T-helper 1 cell treated with Interleukin-12 subunit alpha and Interleukin-12 subunit beta and Interleukin-4 antibody, amounts not matched to agents 30 μg/mL and 1 μg/mL, for 36 hours (primary cell): ENCODE results near the gene TCF7L2.

Experiments
- H3K27ac Mint-ChIP-seq: one replicate; pipeline ENCODE4 v1.8.0; 2021; ENCODE audit warnings: mild to moderate bottlenecking, mixed read lengths
- H3K27me3 Mint-ChIP-seq: one replicate; pipeline ENCODE4 v1.8.0; 2021; ENCODE audit warnings: low read depth, mixed read lengths
- H3K36me3 Mint-ChIP-seq: one replicate; pipeline ENCODE4 v1.8.0; 2021; ENCODE audit warnings: low read depth, mixed read lengths
- H3K4me1 Mint-ChIP-seq: one replicate; pipeline ENCODE4 v1.8.0; 2021; ENCODE audit warnings: low read depth, mixed read lengths
- H3K4me3 Mint-ChIP-seq: one replicate; pipeline ENCODE4 v1.8.0; 2021; ENCODE audit warnings: mild to moderate bottlenecking, moderate library complexity, mixed read lengths
- H3K9me3 Mint-ChIP-seq: one replicate; pipeline ENCODE4 v1.8.0; 2021; ENCODE audit warnings: mixed read lengths

Gene TCF7L2

GRCh38 chr10:113128450-113129070 lies 178.5 kb downstream of the TCF7L2 start:
- Mint-ChIP-seq H3K4me1 (no peaks in the 10 kb centered on the region), H3K9me3 (no peaks in the 10 kb centered on the region), H3K36me3 (no peaks in the 10 kb centered on the region), H3K4me3 (no peak overlapping the region), H3K27me3 (peaks cover 54% of the 10 kb centered on the region), H3K27ac (no peak overlapping the region)

- no peaks in the 10 kb centered on the region for H3K4me1 Mint-ChIP-seq
- H3K36me3 Mint-ChIP-seq, result no peaks in the 10 kb centered on the region
- no peaks in the 10 kb centered on the region for H3K9me3 Mint-ChIP-seq
- H3K27ac Mint-ChIP-seq, result no peak overlapping the region
- no peak overlapping the region for H3K4me3 Mint-ChIP-seq
- peaks cover 50% of the 10 kb centered on the region for H3K27me3 Mint-ChIP-seq
These were observed 179.1 kb downstream of the TCF7L2 start for GRCh38 chr10:113129117-113129516.

GRCh38 chr10:113130014-113130641 lies 180.1 kb downstream of the TCF7L2 start:
- no peaks in the 10 kb centered on the region for H3K36me3 Mint-ChIP-seq
- H3K4me1 Mint-ChIP-seq, result no peaks in the 10 kb centered on the region
- no peak overlapping the region for H3K4me3 Mint-ChIP-seq
- H3K27me3 Mint-ChIP-seq, result peaks cover 44% of the 10 kb centered on the region
- H3K9me3 Mint-ChIP-seq, result no peaks in the 10 kb centered on the region
- H3K27ac Mint-ChIP-seq, result no peak overlapping the region

- no peaks in the 10 kb centered on the region for H3K36me3 Mint-ChIP-seq
- no peak overlapping the region for H3K27ac Mint-ChIP-seq
- peaks cover 31% of the 10 kb centered on the region for H3K27me3 Mint-ChIP-seq
- no peaks in the 10 kb centered on the region for H3K9me3 Mint-ChIP-seq
- no peak overlapping the region for H3K4me3 Mint-ChIP-seq
- no peaks in the 10 kb centered on the region for H3K4me1 Mint-ChIP-seq
These were observed 181.7 kb downstream of the TCF7L2 start for GRCh38 chr10:113131613-113132261.

GRCh38 chr10:113132591-113133121 lies 182.6 kb downstream of the TCF7L2 start:
- Mint-ChIP-seq H3K27ac (no peak overlapping the region), H3K27me3 (peaks cover 23% of the 10 kb centered on the region)

GRCh38 chr10:113133497-113134115 lies 183.6 kb downstream of the TCF7L2 start:
- Mint-ChIP-seq H3K4me3 (no peak overlapping the region), H3K9me3 (no peaks in the 10 kb centered on the region), H3K4me1 (no peaks in the 10 kb centered on the region), H3K27me3 (peaks cover 14% of the 10 kb centered on the region), H3K36me3 (no peaks in the 10 kb centered on the region), H3K27ac (no peak overlapping the region)

More at GRCh38 chr10:113132591-113133121, 182.6 kb downstream of the TCF7L2 start:
- Mint-ChIP-seq H3K4me1 (no peaks in the 10 kb centered on the region), H3K9me3 (no peaks in the 10 kb centered on the region), H3K4me3 (no peak overlapping the region), H3K36me3 (no peaks in the 10 kb centered on the region)

- Mint-ChIP-seq H3K9me3 (no peaks in the 10 kb centered on the region), H3K4me1 (no peaks in the 10 kb centered on the region), H3K4me3 (no peak overlapping the region), H3K27me3 (peaks cover 2% of the 10 kb centered on the region), H3K36me3 (no peaks in the 10 kb centered on the region), H3K27ac (no peak overlapping the region)
These were observed 185.0 kb downstream of the TCF7L2 start for GRCh38 chr10:113135025-113135424.

- Mint-ChIP-seq H3K27ac (no peak overlapping the region), H3K36me3 (no peaks in the 10 kb centered on the region), H3K9me3 (no peaks in the 10 kb centered on the region), H3K4me1 (no peaks in the 10 kb centered on the region), H3K4me3 (no peak overlapping the region), H3K27me3 (no peaks in the 10 kb centered on the region)
These were observed 188.1 kb downstream of the TCF7L2 start for GRCh38 chr10:113137941-113138685.

GRCh38 chr10:113138937-113139585 lies 189.0 kb downstream of the TCF7L2 start:
- Mint-ChIP-seq H3K27me3 (no peaks in the 10 kb centered on the region), H3K4me3 (no peak overlapping the region)

GRCh38 chr10:113139699-113140098 lies 189.7 kb downstream of the TCF7L2 start:
- Mint-ChIP-seq H3K36me3 (no peaks in the 10 kb centered on the region), H3K4me3 (no peak overlapping the region), H3K9me3 (no peaks in the 10 kb centered on the region), H3K4me1 (no peaks in the 10 kb centered on the region), H3K27me3 (no peaks in the 10 kb centered on the region), H3K27ac (no peak overlapping the region)

More at GRCh38 chr10:113138937-113139585, 189.0 kb downstream of the TCF7L2 start:
- Mint-ChIP-seq H3K9me3 (no peaks in the 10 kb centered on the region), H3K27ac (no peak overlapping the region), H3K36me3 (no peaks in the 10 kb centered on the region), H3K4me1 (no peaks in the 10 kb centered on the region)

GRCh38 chr10:113140143-113141011 lies 190.3 kb downstream of the TCF7L2 start:
- Mint-ChIP-seq H3K4me1 (no peaks in the 10 kb centered on the region), H3K9me3 (no peaks in the 10 kb centered on the region), H3K27ac (no peak overlapping the region), H3K4me3 (no peak overlapping the region), H3K27me3 (no peaks in the 10 kb centered on the region), H3K36me3 (no peaks in the 10 kb centered on the region)

GRCh38 chr10:113142601-113143362 lies 192.7 kb downstream of the TCF7L2 start:
- H3K27ac Mint-ChIP-seq, result no peak overlapping the region
- no peaks in the 10 kb centered on the region for H3K9me3 Mint-ChIP-seq
- H3K27me3 Mint-ChIP-seq, result no peaks in the 10 kb centered on the region
- no peak overlapping the region for H3K4me3 Mint-ChIP-seq
- H3K4me1 Mint-ChIP-seq, result no peaks in the 10 kb centered on the region
- H3K36me3 Mint-ChIP-seq, result no peaks in the 10 kb centered on the region
